ENCODE results near the gene NAGPA.

DNA sequence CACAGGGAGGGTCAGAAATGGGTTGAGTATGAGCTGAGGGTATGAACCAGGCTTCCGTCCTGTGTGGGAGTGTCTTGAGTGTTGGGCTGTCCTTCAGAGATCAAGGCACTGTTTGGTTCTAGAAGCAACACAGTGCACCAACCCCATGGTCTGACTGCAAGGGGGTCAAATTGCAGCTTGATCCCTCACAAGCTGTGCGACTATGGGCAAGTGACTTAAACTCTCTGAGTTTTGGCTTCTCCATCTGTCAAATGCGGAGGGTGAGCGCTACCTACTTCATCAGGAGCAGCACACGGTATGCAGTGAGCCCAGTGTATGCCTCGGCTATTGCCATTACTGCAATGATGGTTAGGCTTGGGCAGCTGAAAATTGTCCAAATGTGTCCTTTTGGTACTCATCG lies 54.6 kb downstream of the NAGPA start:
- TF ChIP-seq, protein P1, sequence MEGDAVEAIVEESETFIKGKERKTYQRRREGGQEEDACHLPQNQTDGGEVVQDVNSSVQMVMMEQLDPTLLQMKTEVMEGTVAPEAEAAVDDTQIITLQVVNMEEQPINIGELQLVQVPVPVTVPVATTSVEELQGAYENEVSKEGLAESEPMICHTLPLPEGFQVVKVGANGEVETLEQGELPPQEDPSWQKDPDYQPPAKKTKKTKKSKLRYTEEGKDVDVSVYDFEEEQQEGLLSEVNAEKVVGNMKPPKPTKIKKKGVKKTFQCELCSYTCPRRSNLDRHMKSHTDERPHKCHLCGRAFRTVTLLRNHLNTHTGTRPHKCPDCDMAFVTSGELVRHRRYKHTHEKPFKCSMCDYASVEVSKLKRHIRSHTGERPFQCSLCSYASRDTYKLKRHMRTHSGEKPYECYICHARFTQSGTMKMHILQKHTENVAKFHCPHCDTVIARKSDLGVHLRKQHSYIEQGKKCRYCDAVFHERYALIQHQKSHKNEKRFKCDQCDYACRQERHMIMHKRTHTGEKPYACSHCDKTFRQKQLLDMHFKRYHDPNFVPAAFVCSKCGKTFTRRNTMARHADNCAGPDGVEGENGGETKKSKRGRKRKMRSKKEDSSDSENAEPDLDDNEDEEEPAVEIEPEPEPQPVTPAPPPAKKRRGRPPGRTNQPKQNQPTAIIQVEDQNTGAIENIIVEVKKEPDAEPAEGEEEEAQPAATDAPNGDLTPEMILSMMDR (IDR thresholded peaks at IDR 0.05; ENCODE audit: insufficient read depth, low read length): no peak
- no peak for TF ChIP-seq POLR2AphosphoS5 (IDR thresholded peaks at IDR 0.05; ENCODE audit: low read depth)
- no peak for TF ChIP-seq GABPA (IDR thresholded peaks at IDR 0.05; ENCODE audit: low read depth)
